Suprapubic skin (tissue), 4 donors: ENCODE results near the gene IER3. TPM values are rescaled to one million over a fixed set of nuclear protein-coding genes. Genes with fewer than 3 reads are reported as not detected.

Source experiments
- DNase-seq, 2 donors: peaks; one replicate each; pipeline ENCODE4 v3.0.0-alpha.2; 2019; ENCODE audit warnings: low spot score in 2 of 2
- H3K27ac ChIP-seq: fragments of 200-600 bp; sonication (generic); one replicate; pipeline ENCODE4 v1.5.1; 2019
- H3K27me3 ChIP-seq: fragments of 200-600 bp; sonication (generic); one replicate; pipeline ENCODE4 v1.5.1; 2019
- H3K36me3 ChIP-seq: fragments of 200-600 bp; sonication (generic); one replicate; pipeline ENCODE4 v1.5.1; 2019
- H3K4me1 ChIP-seq: fragments of 200-600 bp; sonication (generic); one replicate; pipeline ENCODE4 v1.5.1; 2019
- H3K4me3 ChIP-seq: fragments of 200-600 bp; sonication (generic); one replicate; pipeline ENCODE4 v1.5.1; 2019; ENCODE audit warnings: mild to moderate bottlenecking
- H3K9me3 ChIP-seq: fragments of 200-600 bp; sonication (generic); one replicate; pipeline ENCODE4 v1.5.1; 2019
- EP300 ChIP-seq: sonication (generic); formaldehyde crosslinking; IDR thresholded peaks from one replicate; pipeline ENCODE4 v1.6.1; 2017; ENCODE audit warnings: antibody characterized with exemption
- POLR2A ChIP-seq, 2 donors: fragments of 450-650 bp; IDR thresholded peaks; one replicate each; pipeline ENCODE4 v1.6.1; 2017; ENCODE audit warnings: antibody characterized with exemption in 2 of 2, mild to moderate bottlenecking in 2 of 2, moderate library complexity in 2 of 2
- POLR2AphosphoS5 ChIP-seq, 3 donors: sonication (generic); formaldehyde crosslinking; IDR thresholded peaks; one replicate each; pipeline ENCODE4 v1.6.1; 2017; ENCODE audit warnings: antibody characterized with exemption in 3 of 3
- WGBS: methylation state at CpG from one replicate; pipeline ENCODE4 v1.1.5; 2018; 5-methylcytosine and 5-hydroxymethylcytosine counted together
- total RNA-seq, 4 donors: library from RNA; depleted of rRNA; stranded (reverse); fragments of >200 nt; gene quantifications; one replicate each; pipeline ENCODE4 v1.1.0, GENCODE V29; 2016
- TF ChIP-seq, protein P1 (sequence below), 2 donors: fragments of 200-600 bp in 1 of 2; fragments of 450-650 bp in 1 of 2; sonication (generic) in 1 of 2; IDR thresholded peaks; one replicate each; pipeline ENCODE4 v1.5.1; 2016 to 2019; ENCODE audit warnings: antibody characterized with exemption in 2 of 2, mild to moderate bottlenecking in 1 of 2, moderate library complexity in 1 of 2

The IER3 gene
- total RNA-seq, 4 donors from 2014 or later: 22.0 to 86.2 (median 45.8) TPM

DNA sequence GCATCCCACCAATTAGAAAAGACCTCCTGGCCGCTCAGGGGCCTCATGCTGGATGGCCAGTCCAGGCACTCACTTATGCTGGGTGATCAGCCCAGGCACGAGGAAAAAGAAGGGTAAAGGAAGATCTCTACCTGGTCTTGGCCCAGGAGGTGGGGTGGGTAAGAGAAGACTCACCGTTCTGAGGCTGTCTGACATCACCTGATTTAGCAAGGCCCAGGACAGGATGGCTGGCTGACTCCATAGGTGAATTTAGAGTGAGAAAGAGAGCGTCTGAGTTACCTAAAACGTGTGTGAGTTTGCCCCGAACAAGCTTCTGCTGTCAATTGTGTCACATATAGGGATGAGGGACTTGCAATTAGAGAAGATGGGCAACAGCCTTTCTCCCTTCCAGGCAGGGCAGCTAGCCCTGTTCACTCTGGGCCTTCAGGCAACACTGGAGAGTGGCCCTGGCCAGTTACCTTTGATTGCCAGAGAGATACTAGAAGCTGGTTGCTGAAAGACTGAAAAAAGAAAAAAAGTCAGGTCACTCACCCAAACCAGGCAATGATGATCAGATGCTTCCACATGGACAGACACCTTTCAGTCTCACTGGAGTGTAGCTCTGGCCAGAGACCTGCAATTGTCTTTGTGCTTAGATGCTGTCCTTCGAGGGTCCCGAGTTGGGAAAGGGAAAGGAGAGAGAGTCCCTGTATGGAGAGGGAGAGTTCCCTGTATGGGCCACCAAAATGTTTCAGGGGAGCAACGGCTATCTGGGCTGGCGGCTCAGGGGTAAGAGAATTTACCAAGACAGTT, 35.7 kb upstream of the IER3 start:
- no peaks in the 10 kb centered on the region for H3K9me3 ChIP-seq
- no peak overlapping the region for H3K27ac ChIP-seq
- no peaks in the 10 kb centered on the region for H3K27me3 ChIP-seq
- 93% methylated on average over 10 of the region's 10 CpGs for WGBS
- no peak for DNase-seq
- TF ChIP-seq EP300 (no peak), POLR2A (IDR thresholded peaks at IDR 0.05) (no peak)
- no peak overlapping the region for H3K4me3 ChIP-seq
- H3K36me3 ChIP-seq: no peaks in the 10 kb centered on the region
- peaks cover 52% of the 10 kb centered on the region for H3K4me1 ChIP-seq

DNA sequence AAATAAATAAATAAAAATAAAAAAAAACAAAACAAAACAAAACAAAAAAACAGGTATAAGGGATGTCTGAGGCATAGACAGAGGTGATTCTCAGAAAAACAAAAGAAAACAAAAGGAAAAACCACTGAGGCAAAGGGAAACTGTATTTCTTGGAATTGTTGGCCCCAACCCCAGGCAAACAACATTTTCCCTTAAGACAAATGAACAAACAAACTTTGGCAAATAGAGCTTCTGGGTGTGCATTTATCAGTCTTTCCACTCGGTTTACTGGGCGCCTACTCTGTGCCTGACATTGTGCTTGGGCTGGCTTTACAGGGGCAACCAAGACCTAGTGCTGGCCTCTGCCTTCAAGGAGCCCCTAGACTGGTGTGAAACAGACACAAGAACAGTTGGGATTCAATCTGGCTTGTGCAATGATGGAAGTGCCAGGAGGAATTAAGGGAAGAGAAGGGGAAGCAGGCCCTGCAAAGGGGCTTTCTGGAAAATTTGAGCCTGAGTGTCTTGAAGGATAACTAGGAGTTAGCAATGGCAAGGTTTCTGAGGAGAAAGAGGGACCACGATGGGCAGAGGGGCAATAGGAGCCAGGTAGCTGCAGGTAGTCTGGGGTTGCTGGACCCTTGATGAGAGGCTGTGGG, 33.8 kb upstream of the IER3 start:
- TF ChIP-seq, protein P1, sequence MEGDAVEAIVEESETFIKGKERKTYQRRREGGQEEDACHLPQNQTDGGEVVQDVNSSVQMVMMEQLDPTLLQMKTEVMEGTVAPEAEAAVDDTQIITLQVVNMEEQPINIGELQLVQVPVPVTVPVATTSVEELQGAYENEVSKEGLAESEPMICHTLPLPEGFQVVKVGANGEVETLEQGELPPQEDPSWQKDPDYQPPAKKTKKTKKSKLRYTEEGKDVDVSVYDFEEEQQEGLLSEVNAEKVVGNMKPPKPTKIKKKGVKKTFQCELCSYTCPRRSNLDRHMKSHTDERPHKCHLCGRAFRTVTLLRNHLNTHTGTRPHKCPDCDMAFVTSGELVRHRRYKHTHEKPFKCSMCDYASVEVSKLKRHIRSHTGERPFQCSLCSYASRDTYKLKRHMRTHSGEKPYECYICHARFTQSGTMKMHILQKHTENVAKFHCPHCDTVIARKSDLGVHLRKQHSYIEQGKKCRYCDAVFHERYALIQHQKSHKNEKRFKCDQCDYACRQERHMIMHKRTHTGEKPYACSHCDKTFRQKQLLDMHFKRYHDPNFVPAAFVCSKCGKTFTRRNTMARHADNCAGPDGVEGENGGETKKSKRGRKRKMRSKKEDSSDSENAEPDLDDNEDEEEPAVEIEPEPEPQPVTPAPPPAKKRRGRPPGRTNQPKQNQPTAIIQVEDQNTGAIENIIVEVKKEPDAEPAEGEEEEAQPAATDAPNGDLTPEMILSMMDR (IDR thresholded peaks at IDR 0.05): no peak
- TF ChIP-seq EP300 (no peak), POLR2AphosphoS5 (IDR thresholded peaks at IDR 0.05) (no peak), POLR2A (IDR thresholded peaks at IDR 0.05) (no peak)
- Histone ChIP-seq H3K36me3 (no peaks in the 10 kb centered on the region), H3K4me3 (no peak overlapping the region), H3K9me3 (no peaks in the 10 kb centered on the region), H3K27me3 (no peaks in the 10 kb centered on the region), H3K27ac (no peak overlapping the region), H3K4me1 (peaks cover 52% of the 10 kb centered on the region)
- DNase-seq: no peak
- whole genome bisulfite sequencing: 78% methylated on average over 3 of the region's 3 CpGs

DNA sequence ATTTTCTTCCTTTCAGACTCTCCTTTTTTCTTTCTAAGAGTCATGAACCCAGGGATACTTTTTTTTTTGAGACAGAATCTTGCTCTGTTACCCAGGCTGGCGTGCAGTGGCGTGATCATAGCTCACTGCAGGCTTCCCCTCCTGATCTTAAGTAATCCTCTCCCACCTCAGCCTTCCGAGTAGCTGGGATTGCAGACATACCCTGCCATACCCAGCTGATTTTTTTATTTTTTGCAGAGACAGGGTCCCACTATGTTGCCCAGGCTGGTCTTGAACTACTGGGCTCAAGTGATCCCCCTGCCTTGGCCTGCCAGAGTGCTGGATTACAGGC, 32.8 kb upstream of the IER3 start:
- H3K4me1 ChIP-seq: peaks cover 42% of the 10 kb centered on the region
- no peak for DNase-seq
- no peak overlapping the region for H3K4me3 ChIP-seq
- no peaks in the 10 kb centered on the region for H3K27me3 ChIP-seq
- WGBS: 98% methylated on average over 3 of the region's 3 CpGs
- H3K9me3 ChIP-seq: no peaks in the 10 kb centered on the region
- H3K36me3 ChIP-seq: no peaks in the 10 kb centered on the region
- no peak overlapping the region for H3K27ac ChIP-seq
- no peak for TF ChIP-seq POLR2A (IDR thresholded peaks at IDR 0.05)
- TF ChIP-seq POLR2AphosphoS5 (IDR thresholded peaks at IDR 0.05): no peak
- TF ChIP-seq EP300: no peak
- TF ChIP-seq, protein P1 (IDR thresholded peaks at IDR 0.05): no peak

DNA sequence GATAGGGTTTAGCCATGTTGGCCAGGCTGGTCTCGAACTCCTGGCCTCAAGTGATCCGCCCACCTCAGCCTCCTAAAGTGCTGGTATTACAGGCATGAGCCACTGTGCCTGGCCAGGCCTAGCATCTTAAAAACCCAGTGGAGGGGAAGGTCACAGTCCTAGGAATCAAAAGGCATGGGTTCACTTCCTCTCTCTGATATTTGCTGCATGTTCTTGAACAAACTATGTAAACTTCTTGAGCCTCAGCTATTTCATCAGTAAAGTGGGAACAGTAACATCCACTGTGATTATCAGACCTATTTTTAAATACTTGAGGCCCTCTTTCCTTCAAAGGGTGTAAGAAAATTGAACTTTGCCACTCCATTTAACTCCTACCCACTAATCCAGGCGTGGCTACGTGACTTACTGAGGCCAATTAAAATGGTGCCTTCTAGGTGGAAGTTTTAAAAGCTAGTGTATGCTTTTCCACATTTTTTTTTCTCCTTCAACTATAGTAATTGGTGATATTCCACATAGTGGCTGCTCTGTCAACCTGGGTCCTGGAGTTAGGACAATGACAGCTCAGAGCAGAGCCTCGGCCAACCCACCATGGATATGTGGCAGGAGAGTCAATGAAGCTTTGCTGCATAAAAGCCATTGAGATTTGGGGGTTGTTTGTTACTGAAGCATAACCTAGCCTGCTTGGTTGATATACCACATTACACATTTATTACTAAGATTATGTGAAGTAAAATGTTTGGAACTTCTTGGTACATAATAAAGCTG, 32.2 kb upstream of the IER3 start:
- H3K27me3 ChIP-seq: no peaks in the 10 kb centered on the region
- H3K36me3 ChIP-seq: no peaks in the 10 kb centered on the region
- peaks cover 37% of the 10 kb centered on the region for H3K4me1 ChIP-seq
- no peak for DNase-seq
- TF ChIP-seq EP300 (no peak), POLR2AphosphoS5 (IDR thresholded peaks at IDR 0.05) (no peak), POLR2A (IDR thresholded peaks at IDR 0.05) (no peak)
- TF ChIP-seq, protein P1 (IDR thresholded peaks at IDR 0.05): no peak
- no peaks in the 10 kb centered on the region for H3K9me3 ChIP-seq
- no peak overlapping the region for H3K4me3 ChIP-seq
- WGBS: 97% methylated on average over 5 of the region's 5 CpGs
- H3K27ac ChIP-seq: no peak overlapping the region

DNA sequence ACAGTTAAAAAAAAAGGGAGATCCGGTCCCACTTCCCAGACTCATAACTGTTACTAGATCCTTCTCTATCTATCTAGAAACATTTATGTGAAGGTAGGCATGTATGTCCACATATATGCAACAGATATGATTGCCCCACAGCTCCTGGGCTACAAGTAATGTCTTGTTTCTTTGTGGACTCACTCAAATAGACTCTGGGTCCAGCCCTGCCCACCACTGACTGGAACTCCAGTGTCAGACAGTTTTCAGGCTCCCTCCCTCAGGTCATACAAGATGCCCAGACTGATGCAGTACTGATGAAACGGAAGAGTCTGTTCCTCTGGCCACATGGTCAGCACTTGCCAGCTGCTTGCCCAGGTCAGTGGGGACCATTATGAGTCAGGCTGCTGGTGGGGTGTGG, 30.8 kb upstream of the IER3 start:
- Histone ChIP-seq H3K27ac (no peak overlapping the region), H3K27me3 (no peaks in the 10 kb centered on the region), H3K4me1 (peaks cover 22% of the 10 kb centered on the region), H3K36me3 (no peaks in the 10 kb centered on the region), H3K9me3 (no peaks in the 10 kb centered on the region), H3K4me3 (no peak overlapping the region)
- TF ChIP-seq, protein P1 (IDR thresholded peaks at IDR 0.05): no peak
- TF ChIP-seq POLR2AphosphoS5 (IDR thresholded peaks at IDR 0.05) (no peak), EP300 (no peak), POLR2A (IDR thresholded peaks at IDR 0.05) (no peak)
- WGBS: 86% methylated on average over 2 of the region's 2 CpGs
- DNase-seq: no peak
